A673 (cell line): Measurements from ENCODE around the gene MYH10.

Source experiments
- CTCF ChIP-seq: fragments of 300-800, 200-600 bp; sonication (generic); conservative IDR thresholded peaks from 2 replicates; pipeline ENCODE4 v1.5.1; 2017; ENCODE audit warnings: low read depth, mild to moderate bottlenecking, antibody characterized with exemption, low read length, moderate library complexity, mixed read lengths
- EZH2 ChIP-seq: fragments of 200-600 bp; sonication (generic); IDR thresholded peaks from 2 replicates; pipeline ENCODE4 v1.6.1; 2017; ENCODE audit warnings: borderline replicate concordance, low read depth, mild to moderate bottlenecking, mixed read lengths, antibody characterized with exemption, low read length; ENCODE audit not compliant: poor library complexity, severe bottlenecking

GRCh38 chr17:8639709-8640108, 9.2 kb upstream of the MYH10 start:
- TF ChIP-seq CTCF (no peak), EZH2 (no peak)
